NCI-H1105 (cell line): ENCODE measurements around the gene ARHGAP30.
A peak's percentile ranks its signal among the peaks of the same experiment; 100 is the strongest.
"Not testable (repeated sequence)": the region's sequence is repeated elsewhere in the genome, so short reads cannot be mapped to it uniquely, and the experiment has no call there.

ENCODE experiments used
- DNase-seq: peaks from one replicate; lab custom pipeline; 2025; lab: John Stamatoyannopoulos, UW

ARHGAP30 gene, protein sequence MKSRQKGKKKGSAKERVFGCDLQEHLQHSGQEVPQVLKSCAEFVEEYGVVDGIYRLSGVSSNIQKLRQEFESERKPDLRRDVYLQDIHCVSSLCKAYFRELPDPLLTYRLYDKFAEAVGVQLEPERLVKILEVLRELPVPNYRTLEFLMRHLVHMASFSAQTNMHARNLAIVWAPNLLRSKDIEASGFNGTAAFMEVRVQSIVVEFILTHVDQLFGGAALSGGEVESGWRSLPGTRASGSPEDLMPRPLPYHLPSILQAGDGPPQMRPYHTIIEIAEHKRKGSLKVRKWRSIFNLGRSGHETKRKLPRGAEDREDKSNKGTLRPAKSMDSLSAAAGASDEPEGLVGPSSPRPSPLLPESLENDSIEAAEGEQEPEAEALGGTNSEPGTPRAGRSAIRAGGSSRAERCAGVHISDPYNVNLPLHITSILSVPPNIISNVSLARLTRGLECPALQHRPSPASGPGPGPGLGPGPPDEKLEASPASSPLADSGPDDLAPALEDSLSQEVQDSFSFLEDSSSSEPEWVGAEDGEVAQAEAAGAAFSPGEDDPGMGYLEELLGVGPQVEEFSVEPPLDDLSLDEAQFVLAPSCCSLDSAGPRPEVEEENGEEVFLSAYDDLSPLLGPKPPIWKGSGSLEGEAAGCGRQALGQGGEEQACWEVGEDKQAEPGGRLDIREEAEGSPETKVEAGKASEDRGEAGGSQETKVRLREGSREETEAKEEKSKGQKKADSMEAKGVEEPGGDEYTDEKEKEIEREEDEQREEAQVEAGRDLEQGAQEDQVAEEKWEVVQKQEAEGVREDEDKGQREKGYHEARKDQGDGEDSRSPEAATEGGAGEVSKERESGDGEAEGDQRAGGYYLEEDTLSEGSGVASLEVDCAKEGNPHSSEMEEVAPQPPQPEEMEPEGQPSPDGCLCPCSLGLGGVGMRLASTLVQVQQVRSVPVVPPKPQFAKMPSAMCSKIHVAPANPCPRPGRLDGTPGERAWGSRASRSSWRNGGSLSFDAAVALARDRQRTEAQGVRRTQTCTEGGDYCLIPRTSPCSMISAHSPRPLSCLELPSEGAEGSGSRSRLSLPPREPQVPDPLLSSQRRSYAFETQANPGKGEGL

DNA sequence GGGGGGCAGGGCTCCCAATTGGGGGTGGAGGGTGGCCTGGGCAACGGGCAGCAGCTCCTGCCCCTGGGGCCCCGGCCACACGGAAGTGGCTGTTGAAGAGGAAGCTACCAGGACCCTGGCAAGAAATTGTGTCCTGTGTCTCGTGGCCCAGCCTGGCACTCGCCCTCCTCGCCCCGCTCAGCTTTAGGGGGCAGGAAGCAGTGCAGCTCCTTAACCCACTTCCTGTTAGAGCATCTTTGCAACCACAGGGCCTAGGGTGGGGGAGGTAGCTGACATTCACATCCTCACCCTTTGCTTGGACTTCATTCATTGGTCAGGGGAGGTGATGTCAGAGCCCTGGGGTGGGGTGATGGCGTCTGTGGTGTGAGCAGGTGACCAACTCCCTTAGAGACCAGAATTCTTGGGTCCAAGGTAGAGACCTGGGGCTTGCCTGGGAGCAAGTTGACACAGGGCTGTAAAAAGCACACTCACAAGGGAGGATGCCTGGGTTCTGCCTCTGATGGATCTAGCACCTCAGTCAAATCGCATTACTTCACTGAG is at the start of gene ARHGAP30:
ARHGAP30 (minus strand) TSS at position 161 of the 540 bp plus-strand sequence. CDS start 267 bp downstream, outside the sequence.
- no peak for DNase-seq

DNA sequence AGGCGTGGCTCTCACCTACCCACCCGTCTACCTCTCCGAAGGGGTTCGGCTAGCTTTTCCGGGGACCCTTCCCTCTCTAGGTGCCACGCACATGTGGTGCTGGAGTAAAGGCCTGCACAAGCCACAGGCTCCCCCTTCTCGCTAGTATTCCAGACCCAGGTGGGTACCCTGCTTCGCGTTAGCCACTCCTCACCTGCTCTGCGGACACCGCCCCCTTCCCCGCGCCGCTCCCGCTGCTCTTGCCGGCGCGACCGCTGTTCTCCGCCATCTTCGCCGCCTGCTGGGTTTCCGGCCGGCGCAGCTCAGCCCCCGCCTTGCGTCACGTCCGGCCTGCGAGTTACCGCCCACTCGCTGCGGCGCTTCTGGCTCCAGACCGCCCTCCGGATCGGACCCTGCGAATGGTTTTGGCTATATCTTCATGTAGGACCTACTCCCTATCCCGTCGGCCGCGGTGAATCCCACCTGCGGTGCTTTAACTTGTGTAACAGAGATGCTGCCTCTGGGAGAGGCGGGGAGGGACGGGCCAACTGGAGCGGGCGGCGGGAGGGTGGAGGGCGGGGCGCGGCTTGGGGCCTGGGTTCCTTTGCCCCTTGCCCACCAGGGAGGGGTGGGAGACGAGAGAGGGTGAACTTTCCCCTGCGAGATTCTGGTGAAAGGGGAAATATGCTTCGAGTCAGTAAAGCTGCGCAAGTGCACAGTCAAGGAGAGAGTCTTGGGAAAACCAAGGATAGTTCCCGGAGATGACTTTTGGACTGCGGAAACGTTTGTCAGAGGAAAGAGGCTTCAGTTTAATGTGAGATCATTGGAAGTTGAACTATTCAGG is 48.3 kb upstream of the ARHGAP30 start, which contains the start of the genes NIT1 and PFDN2:
NIT1 (plus strand) TSS at position 347 of the 823 bp plus-strand sequence; CDS start at position 419, 72 bp downstream.
PFDN2 (minus strand) TSS at position 279 of the 823 bp plus-strand sequence; CDS start at position 268, 11 bp downstream.
- DNase-seq = peak; percentile 71

DNA sequence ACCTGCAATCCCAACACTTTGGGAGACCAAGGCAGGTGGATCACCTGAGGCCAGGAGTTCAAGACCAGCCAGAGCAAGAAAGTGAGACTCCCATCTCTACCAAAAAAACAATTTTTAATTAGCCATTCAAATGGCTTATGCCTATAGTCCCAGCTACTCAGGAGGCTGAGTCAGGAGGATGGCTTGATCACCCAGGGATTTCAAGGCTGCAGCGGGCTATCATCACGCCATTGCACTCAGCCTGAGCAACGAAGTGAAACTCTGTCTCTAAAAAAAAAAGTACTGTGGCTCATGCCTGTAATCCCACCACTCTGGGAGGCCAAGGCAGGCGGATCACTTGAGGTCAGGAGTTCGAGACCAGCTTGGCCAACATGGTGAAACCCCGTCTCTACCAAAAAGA is 46.3 kb upstream of the ARHGAP30 start:
- DNase-seq = not testable (repeated sequence)

DNA sequence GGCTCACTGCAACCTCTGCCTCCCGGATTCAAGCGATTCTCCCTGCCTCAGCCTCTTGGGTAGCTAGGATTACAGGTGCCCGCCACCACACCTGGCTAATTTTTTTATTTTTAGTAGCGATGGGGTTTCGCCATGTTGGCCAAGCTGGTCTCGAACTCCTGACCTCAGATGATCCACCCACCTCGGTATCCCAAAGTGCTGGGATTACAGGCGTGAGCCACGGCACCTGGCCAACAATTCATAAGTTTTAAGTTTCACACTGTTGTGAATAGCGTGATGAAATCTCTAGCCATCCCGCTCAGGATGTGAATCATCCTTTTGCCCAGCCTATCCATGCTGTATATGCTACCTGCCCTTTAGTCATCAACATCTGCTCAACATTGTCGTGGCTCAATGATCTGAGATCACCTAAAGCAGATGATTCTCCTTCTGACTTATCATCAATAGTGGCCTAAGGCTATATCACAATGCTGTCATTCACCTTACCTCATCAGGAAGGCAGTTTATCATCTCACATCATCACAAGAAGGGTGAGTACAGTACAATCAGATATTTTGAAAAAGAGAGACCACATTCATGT is 45.5 kb upstream of the ARHGAP30 start:
- no peak for DNase-seq

DNA sequence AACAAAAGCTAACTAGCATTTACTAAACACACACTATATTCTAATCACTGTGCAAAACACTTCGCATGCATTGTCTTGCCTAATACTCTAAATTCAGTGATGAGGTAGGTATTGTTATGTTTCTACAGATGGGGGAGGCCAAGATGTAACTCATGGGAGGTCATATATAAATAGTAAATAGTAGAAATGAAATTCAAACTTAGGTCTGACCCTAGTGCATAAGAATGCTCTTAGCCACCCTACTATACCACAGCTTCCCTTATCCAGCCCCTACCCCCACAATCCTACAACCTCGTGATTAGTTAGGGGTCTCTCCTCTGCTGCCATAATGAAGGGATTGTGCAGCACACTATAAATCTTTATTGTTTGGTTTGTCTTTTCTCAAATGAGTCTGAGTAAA is 44.9 kb upstream of the ARHGAP30 start:
- no peak for DNase-seq

DNA sequence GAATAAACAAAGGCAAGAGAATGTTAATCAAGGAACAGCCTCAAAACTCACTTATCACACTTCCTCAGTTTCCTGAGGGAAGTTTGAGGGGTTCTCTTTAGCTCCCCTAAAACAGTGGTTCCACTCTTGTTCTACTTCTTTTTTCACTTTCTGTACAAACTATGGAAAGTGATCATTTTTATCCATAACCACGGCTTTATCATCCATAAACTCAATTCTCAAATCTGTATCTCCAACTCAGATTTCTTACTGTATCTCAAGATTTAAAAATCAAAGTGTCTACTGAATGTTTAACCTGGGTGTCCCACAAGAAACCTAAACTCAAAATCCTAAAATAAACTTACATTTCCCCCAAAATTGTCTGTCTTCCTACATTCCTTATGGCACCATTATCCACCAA is 44.2 kb upstream of the ARHGAP30 start:
- no peak for DNase-seq

DNA sequence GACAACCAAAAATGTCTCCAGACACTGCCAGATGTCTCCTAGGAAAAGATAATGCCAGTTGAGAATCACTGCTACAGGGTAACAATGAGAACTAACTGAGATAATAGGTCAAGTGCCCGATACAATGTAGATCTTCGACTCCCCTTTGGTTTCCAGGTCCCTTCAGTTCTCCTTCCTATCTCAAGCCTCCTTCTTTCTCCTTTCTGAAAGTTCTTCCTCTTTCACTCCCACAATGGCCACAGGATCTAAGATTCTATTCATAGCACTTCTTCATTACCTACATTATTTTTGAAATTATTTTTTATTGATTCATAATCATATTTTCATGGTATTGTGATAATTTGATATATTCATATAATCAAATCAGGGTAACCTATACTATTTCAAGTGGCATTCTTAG is 41.8 kb upstream of the ARHGAP30 start:
- no peak for DNase-seq

DNA sequence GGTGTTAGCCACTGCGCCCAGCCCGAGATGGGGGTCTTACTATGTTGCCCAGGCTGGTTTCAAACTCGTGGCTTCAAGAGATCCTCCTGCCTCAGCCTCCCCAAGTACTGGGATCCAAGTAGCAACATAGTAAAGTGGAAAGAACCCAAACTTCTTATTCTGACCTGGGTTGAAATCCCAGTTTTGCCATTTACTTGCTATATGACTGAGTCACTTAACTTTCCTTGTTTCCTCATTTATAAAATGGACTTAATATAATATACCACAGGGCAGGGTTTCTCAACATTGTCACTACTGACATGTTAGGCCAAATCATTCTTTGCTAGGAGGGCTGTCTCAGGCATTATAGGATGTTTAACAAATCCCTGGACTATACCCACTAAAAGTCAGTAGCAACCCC is 41.4 kb upstream of the ARHGAP30 start:
- DNase-seq = no peak

DNA sequence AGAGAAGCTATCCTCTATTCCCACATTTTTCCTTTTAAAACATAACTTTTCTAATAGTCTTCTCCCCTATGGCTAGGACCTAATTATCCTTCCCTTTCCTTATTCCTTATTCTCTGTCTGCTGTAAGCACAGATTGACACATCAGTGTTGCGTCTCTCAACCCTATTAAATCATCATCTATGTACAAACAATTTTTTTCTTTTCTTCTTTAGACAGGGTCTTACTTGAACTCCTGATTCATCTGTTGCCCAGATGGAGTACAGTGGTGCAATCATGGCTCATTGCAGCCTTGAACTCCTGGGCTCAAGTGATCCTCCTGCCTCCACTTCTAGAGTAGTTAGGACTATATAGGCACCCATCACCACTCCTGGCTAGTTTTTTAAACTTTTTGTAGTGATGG is 36.7 kb upstream of the ARHGAP30 start:
- DNase-seq = no peak

DNA sequence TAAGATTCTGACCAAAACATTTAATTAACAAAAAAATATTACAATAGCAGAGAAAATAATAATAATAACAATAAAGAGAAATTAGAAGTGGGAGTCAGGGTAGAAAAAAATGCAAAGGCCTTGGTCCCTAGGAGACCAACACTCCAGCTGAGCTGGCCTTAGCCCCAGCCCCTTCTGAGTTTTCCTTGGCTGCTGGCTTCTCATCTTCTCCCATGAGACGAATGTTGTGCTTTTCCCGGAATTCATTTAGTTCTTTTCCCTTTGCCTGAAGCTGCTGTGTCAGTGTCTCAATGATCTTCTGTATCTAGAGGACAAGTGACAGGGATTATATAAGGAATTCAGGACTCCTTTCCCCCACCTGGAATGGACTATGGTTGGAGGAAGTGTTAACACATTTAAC is 30.9 kb upstream of the ARHGAP30 start:
- no peak for DNase-seq

DNA sequence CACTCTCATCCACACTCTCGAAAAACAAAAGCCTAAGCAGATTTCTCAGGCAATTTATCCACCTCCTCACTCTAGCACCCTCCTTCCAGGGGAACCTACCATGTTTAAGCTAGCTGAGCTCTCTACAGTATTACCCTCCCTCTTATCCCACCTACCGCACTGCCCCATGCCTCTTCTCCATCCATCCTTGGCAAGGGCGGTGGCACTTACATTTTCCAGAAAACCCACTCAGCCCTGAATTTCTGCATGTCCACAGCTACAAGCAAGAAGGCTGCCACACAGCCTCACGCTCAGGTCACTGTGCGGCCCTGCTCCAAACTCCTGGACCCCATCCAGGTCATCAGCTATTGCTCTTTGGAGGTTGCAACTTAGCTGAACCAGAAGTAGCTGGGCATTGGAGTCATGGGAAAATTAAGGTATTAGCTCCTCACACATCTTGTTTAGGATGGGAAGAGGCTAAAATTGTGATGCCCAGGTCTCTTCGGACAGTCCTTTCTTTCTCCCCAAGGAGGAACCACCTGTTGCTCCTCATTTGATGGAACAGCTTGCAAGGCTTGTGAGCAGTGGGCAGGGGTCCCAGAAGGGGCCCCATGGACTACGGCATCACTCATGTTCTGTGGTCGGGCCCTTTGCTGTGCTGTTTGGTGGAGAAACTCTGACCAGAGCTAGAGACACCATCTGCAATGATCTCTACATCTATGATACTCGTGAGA is 29.6 kb upstream of the ARHGAP30 start:
- DNase-seq = no peak

DNA sequence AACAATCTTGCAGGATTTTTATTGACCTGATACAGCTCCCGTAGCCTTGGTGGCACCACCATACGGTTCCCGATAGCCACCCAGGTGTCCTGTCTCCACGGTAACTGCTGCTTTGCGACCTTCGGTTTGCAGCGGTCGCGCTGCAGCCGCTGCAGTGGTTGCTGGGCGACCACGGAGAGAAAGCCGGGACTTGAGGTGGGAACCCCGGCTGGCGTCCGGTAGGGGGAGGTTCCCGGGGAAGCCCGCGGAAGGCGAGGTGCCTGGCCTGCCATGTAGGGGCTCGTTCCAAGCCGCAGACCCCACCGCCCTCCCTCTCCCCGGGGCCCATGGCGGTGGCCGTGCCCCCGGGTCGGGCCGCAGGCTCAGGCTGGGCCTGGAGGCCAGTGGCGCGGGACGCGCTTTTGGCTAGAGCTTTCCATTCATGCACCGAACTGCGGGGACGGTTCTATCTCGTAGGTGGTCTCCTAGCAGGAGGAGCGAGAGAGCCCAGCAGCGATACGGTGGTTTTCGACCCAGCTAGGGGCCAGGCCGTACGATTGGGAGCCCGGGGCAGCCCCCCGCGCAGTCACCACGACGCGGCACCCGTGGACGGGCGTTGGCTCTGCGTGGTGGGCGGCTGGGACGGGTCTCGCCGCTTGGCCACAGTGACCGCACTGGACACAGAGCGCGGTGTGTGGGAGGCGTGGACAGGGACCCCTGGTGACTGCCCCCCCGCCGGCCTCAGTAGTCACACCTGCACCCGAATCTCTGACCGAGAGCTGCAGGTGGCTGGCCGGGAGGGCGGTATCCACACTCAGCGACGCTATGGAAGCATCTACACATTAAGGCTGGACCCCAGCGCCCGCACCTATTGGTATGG is 28.7 kb upstream of the ARHGAP30 start, which contains the start of gene KLHDC9:
KLHDC9 (plus strand) TSS at position 152 of the 859 bp plus-strand sequence; CDS start at position 327, 175 bp downstream.
- peak; percentile 96 for DNase-seq

DNA sequence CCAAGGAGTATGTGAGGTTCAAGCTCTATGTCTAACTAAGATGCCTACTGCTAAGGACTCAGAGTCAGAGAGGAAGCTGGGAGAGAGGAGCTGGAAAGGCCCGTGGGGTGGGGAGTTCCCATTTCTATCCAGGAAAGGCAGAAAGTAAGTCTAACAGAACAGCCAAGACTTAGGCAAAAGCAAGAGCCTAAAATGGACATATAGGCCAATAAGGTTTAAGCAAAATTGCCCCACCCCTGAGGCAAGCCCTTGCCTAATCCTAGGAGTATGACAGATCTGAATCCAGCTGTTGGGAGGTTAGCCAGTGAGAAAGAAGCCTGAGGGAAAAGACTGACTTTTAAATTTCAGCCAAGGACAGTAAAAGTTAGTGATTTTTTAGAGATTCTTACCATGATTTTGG is 26.8 kb upstream of the ARHGAP30 start:
- DNase-seq = no peak

DNA sequence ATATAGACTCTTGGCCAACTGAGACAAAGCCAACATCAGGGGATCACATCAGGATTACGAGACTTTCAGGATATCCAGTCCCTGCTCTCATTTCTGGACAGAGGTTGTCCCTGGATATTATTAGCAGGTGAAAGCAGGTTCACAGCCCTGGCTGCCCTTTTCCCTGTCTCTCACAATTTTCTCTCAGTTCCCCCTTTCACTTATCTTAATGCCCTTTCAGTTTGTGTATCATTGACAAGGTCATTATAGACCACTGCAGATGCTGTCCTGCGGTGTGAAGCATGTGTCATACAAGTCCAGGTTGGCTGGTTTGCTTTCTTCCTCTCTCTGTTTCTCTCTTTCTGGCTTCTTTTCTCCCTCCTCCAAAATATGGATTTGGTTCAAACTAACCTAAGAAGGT is 26.3 kb upstream of the ARHGAP30 start:
- no peak for DNase-seq

DNA sequence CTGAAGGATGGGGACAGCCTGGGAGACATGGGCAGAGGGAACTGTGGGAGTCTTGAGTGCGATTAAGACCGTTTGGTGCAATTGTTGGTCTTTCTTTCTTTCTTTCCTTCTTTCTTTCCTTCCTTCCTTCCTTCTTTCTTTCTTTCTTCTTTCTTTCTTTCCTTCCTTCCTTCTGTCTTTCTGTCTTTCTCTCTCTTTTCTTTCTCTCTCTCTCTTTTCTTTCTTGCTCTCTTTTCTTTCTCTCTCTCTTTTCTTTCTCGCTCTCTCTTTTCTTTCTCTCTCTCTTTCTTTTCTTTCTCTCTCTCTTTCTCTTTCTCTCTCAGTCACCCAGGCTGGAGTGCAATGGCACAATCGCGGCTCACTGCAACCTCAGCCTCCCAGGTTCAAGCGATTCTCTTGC is 25.5 kb upstream of the ARHGAP30 start:
- no peak for DNase-seq

DNA sequence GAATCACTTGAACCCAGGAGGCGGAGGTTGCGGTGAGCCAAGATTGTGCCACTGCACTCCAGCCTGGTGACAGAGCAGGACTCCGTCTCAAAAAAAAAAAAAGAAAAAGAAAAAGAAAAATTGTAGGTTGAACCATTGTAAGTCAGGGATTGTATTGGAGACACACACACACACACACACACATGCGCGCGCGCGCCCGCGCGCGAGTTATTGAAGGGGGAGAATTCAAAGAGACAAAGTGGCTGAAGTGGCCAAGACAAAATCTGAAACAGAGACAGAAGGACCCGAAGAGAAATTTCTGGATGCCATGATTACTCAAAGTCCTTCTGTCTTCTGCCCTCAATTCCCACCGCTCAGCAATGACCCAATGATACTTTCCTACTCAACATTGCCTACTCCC is 24.8 kb upstream of the ARHGAP30 start:
- DNase-seq = no peak

DNA sequence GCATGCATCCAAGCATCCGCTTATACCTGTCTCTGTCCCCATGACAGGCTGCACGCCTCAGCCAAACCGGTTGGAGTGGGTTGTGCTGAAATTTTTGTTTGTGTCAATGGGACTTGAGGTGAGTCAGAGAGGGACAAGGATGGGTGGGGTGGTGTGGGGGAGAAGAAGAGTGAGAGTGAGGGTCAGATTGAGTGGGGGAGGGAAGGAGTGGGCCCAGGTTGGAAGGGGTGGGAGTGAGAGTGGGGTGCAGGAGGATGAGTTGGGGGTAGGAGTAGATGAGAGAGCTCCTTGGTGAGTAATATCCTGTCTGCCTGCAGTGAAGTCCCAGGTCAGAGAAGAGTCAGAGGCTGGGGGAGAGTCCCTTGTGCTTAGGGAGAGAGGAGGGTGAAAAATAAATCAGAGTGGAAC is 22.9 kb upstream of the ARHGAP30 start:
- DNase-seq = no peak

DNA sequence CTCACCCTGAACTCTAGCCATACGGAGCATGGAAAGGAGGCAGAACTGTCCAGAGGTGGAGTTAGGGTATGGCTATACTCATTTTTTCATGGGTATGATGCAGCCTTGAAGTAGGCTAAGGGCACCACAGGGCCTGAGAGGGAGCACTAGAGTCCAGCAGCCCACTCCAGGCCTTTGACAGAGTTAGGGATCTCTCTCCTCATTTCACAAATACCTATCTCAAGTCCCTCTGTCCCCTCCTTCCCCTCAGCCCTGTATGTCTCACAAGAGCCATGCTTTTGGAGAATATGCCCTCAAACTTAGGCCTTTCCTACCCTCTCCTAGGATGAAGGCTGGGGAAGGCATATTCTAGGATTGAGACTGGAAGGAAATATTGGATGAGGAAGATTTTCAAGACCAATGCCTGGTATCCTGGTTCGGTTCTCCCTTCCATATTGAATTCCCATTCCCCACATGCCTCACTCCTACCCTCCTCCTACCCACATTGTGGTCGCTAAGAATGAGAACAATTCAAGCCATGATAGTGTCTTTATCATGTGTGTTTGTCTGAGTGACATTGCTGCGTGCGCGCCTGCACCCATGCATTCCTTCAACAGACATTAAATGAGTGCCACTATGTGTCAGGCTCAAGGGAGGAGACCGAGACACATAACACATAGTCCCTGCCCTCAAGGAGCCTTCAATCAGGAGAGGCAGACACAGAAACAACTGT is 22.3 kb upstream of the ARHGAP30 start:
- no peak for DNase-seq
